Ovary (tissue), 9 donors: ENCODE data around the gene MOSPD2. TPM values are rescaled to one million over a fixed set of nuclear protein-coding genes. Genes with fewer than 3 reads are reported as not detected.
A peak's percentile ranks its signal among the peaks of the same experiment; 100 is the strongest.

Experiments used
- DNase-seq, 5 donors: peaks; one replicate each; pipeline ENCODE4 v3.0.0-alpha.2; 2019 to 2020
- H3K27ac ChIP-seq, 2 donors: fragments of 200-600 bp; one replicate each; pipeline versions ENCODE4 v1.5.1 to v1.8.0; 2019 to 2022
- H3K27me3 ChIP-seq: fragments of 200-600 bp; one replicate; pipeline ENCODE4 v1.8.0; 2022
- H3K36me3 ChIP-seq: fragments of 200-600 bp; sonication (generic); one replicate; pipeline ENCODE4 v1.5.1; 2019
- H3K4me1 ChIP-seq: one replicate; pipeline ENCODE4 v1.8.1; 2013; ENCODE audit warnings: mild to moderate bottlenecking, moderate library complexity; ENCODE audit not compliant: insufficient read depth
- H3K4me3 ChIP-seq: fragments of 200-600 bp; sonication (generic); one replicate; pipeline ENCODE4 v1.5.1; 2017
- H3K9me3 ChIP-seq, 2 donors: fragments of 200-600 bp in 1 of 2; sonication (generic) in 1 of 2; one replicate each; pipeline versions ENCODE4 v1.5.1 to v1.8.1; 2013 to 2019; ENCODE audit warnings: mild to moderate bottlenecking in 1 of 2, moderate library complexity in 1 of 2
- EP300 ChIP-seq: sonication (generic); formaldehyde crosslinking; IDR thresholded peaks from one replicate; pipeline ENCODE4 v1.6.1; 2017; ENCODE audit warnings: antibody characterized with exemption
- POLR2A ChIP-seq: fragments of 450-650 bp; IDR thresholded peaks from one replicate; pipeline ENCODE4 v1.6.1; 2017; ENCODE audit warnings: antibody characterized with exemption, mild to moderate bottlenecking, moderate library complexity
- WGBS, 3 donors: extraction: QIAGEN DNeasy Blood & Tissue Kit in 1 of 3; methylation state at CpG; one replicate each; pipeline versions ENCODE4 v1.1.5 to v1.1.7; 2013 to 2017; 5-methylcytosine and 5-hydroxymethylcytosine counted together
- intact Hi-C, 4 donors: fragments of 100-400 bp; cut with DNase I; formaldehyde crosslinking; loops; one replicate each; pipeline versions ENCODE4 v1.11.0 to v1.15.1; 2022 to 2023
- polyA plus RNA-seq, 2 donors: library from polyadenylated mRNA; stranded (reverse); fragments of 200-250 nt in 1 of 2; fragments of 350-450 nt in 1 of 2; fragmentation: Illumina TruSeq in 1 of 2; extraction: RNeasy Lipid Tissue Mini Kit (QIAGEN cat#74804) in 1 of 2; gene quantifications; one replicate each; pipeline ENCODE4 v1.2.3, GENCODE V29; 2013 to 2014
- total RNA-seq, 7 donors: library from RNA; depleted of rRNA in 2 of 7; stranded (reverse); fragments of >200 nt in 2 of 7; fragmentation: NEBNext Ultra II Directional in 3 of 7; extraction: Animal tissue kit (Norgen Biotek cat#: 25700) in 3 of 7; gene quantifications; one replicate each; pipeline versions ENCODE4 v1.1.0 to v1.2.4, GENCODE V29; 2016 to 2023
- TF ChIP-seq, protein P1 (sequence below), 3 donors: fragments of 450-650 bp in 2 of 3; fragments of 200-600 bp in 1 of 3; IDR thresholded peaks; one replicate each; pipeline versions ENCODE4 v1.5.1 to v1.8.0; 2016 to 2022; ENCODE audit warnings: antibody characterized with exemption in 3 of 3, mild to moderate bottlenecking in 1 of 3
- donor health status: DM: no; HTN: no; CAD: no; lungs with moderate emphysema.
- donor health status: DM: no; HTN: no; CAD: no.
- donor health status: Bipolar disorder and iron deficiency.
- donor health status: DM: yes; HTN: yes; CAD: no.
- donor health status: DM: no; HTN: no; CAD: no.
- donor health status: DM: yes; HTN: yes; CAD: no.

The MOSPD2 gene
- total and polyA plus RNA-seq, 9 donors: 6.0 to 18.7 (median 11.2) TPM

DNA sequence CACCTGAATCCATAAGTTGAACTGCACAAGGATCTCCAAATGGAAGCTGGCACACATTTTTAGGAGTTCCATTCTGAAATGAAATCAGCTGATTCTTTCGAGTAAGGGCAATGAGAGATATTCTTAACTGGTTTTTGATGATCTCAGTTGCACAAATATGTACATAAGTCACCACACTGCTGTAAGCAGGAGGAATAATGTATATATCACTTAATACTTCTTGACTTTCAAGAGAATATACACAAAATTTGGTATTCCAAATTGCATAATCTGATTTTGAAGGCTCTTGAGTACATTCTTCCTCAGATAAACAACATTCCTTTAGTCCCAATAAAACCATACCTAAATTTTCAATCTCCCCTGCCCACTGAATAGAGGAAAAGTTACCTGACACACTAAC, 8.6 kb upstream of the MOSPD2 start:
- H3K27ac ChIP-seq: no peak overlapping the region
- H3K36me3 ChIP-seq: no peaks in the 10 kb centered on the region
- no peak overlapping the region for H3K4me3 ChIP-seq
- H3K4me1 ChIP-seq: no peaks in the 10 kb centered on the region
- H3K27me3 ChIP-seq: no peaks in the 10 kb centered on the region
- TF ChIP-seq, protein P1, sequence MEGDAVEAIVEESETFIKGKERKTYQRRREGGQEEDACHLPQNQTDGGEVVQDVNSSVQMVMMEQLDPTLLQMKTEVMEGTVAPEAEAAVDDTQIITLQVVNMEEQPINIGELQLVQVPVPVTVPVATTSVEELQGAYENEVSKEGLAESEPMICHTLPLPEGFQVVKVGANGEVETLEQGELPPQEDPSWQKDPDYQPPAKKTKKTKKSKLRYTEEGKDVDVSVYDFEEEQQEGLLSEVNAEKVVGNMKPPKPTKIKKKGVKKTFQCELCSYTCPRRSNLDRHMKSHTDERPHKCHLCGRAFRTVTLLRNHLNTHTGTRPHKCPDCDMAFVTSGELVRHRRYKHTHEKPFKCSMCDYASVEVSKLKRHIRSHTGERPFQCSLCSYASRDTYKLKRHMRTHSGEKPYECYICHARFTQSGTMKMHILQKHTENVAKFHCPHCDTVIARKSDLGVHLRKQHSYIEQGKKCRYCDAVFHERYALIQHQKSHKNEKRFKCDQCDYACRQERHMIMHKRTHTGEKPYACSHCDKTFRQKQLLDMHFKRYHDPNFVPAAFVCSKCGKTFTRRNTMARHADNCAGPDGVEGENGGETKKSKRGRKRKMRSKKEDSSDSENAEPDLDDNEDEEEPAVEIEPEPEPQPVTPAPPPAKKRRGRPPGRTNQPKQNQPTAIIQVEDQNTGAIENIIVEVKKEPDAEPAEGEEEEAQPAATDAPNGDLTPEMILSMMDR (IDR thresholded peaks at IDR 0.05): no peak
- TF ChIP-seq POLR2A (no peak), EP300 (no peak)
- 57 to 70% (median 63%) methylated on average over 1 of the region's 1 CpG for WGBS, 3 donors
- intact Hi-C loops: no loop called here
- no peaks in the 10 kb centered on the region for H3K9me3 ChIP-seq
- no peak for DNase-seq

DNA sequence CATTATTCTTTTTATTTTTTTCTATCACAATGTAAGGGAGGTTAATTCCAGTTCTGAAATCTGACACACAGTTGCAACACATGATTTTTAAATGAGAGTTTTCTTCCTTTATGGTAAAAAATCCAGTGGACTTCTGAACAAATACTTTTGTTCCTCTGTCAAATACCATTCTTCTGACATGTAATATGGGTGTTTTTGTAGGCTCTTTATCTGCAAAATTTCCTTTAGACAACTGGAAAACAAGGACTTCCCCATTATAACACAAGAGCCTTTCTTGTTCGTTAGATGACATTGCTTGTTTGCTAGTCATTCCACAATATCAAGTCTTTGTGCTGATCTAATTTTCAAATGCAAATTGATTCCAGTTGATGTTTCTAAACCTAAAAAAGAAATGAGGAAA, 8.0 kb upstream of the MOSPD2 start:
- Histone ChIP-seq H3K27ac (no peak overlapping the region), H3K27me3 (no peaks in the 10 kb centered on the region), H3K9me3 (no peaks in the 10 kb centered on the region), H3K4me3 (no peak overlapping the region), H3K4me1 (no peaks in the 10 kb centered on the region), H3K36me3 (no peaks in the 10 kb centered on the region)
- intact Hi-C loops: no loop called here
- 45 to 62% (median 57%) methylated on average over 1 of the region's 1 CpG for WGBS, 3 donors
- DNase-seq: no peak
- TF ChIP-seq EP300 (no peak), POLR2A (no peak)
- TF ChIP-seq, protein P1 (IDR thresholded peaks at IDR 0.05): no peak

DNA sequence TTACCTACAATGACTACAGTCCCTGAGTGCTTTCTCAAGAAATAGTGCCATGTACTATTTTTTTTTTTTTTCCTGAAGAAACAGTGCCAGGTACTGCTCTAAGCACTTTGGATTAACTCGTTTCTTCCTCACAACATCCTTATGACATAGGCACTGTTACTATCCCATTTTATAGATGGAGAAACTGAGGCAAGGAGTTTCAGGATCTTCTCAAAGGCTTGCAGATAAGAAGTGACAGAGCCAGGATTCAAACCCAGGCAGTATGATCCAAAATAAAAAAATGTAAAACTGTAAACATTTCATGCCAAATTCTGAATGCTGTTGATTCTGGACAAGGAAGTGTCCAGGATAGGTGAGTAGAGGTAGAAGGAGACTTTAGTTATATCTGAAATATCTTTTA, 1.5 kb upstream of the MOSPD2 start:
- Histone ChIP-seq H3K27me3 (no peaks in the 10 kb centered on the region), H3K4me1 (peaks cover 1% of the 10 kb centered on the region), H3K27ac (no peak overlapping the region), H3K9me3 (no peaks in the 10 kb centered on the region), H3K4me3 (no peak overlapping the region), H3K36me3 (no peaks in the 10 kb centered on the region)
- no peak for DNase-seq
- TF ChIP-seq, protein P1 (IDR thresholded peaks at IDR 0.05): no peak
- TF ChIP-seq POLR2A: no peak
- no peak for TF ChIP-seq EP300
- WGBS, 3 donors: 55 to 60% (median 57%) methylated on average over 1 of the region's 1 CpG
- intact Hi-C loops: no loop called here

DNA sequence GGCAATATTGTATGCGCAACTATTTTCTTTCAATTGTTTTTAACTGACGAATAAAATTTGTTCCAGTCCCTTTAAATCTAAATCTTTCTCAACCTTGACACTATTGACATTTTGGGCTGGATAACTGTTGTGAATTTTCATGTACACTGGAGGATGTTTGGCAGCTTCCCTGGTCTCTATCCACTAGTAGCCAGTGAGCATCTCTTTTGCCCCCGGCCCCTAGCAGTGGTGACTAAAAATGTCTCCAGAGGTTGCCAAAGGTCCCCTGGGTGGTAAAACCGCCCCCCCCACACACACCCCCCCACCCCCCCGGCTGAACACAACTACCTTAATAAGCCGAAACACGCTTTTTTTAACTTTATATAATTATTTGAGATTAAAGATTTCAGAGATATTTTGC, 866 bp upstream of the MOSPD2 start:
- no peaks in the 10 kb centered on the region for H3K36me3 ChIP-seq
- intact Hi-C loops: no loop called here
- DNase-seq: no peak
- H3K4me1 ChIP-seq: peaks cover 1% of the 10 kb centered on the region
- peak overlapping the region; percentile 39 for H3K4me3 ChIP-seq
- WGBS, 3 donors: 33 to 47% (median 39%) methylated on average over 7 of the region's 7 CpGs
- no peaks in the 10 kb centered on the region for H3K27me3 ChIP-seq
- no peak for TF ChIP-seq EP300
- no peak for TF ChIP-seq POLR2A
- TF ChIP-seq, protein P1 (IDR thresholded peaks at IDR 0.05): no peak
- H3K27ac ChIP-seq: no peak overlapping the region
- H3K9me3 ChIP-seq: no peaks in the 10 kb centered on the region

DNA sequence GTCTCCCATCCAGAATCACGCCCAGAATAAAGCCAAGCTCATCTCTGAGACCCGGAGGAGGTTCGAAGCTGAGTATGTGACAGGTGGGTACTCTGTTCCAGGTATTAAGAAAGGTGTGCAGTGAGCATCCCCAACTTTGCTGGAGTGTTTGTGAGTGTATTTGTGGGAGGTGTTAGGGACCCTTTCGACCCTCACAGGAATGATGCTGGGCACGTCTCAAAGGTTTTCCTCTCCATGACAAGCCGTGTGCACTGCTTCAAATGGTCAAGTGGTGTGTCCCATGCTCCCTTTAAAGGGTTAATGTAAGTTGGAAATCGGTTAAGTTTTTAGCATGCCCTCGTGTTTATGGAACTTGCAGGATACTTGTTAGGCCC, 442 bp downstream of the MOSPD2 start:
- WGBS, 3 donors: 30 to 38% (median 37%) methylated on average over 8 of the region's 8 CpGs
- DNase-seq: peak in 1 of 5 donors; percentile 9
- Histone ChIP-seq H3K4me1 (peaks cover 1% of the 10 kb centered on the region), H3K27ac (peak overlapping the region in 1 of 2 donors; percentile 75), H3K9me3 (no peaks in the 10 kb centered on the region), H3K27me3 (no peaks in the 10 kb centered on the region), H3K4me3 (peak overlapping the region; percentile 63), H3K36me3 (no peaks in the 10 kb centered on the region)
- intact Hi-C loops: no loop called here
- TF ChIP-seq EP300 (no peak), POLR2A (no peak)
- TF ChIP-seq, protein P1 (IDR thresholded peaks at IDR 0.05): no peak
